HG02885 (cell line): ENCODE measurements around the gene NOD1.
A peak's percentile ranks its signal among the peaks of the same experiment; 100 is the strongest.

Experiments used
- ATAC-seq: cut with Tn5 transposase; IDR thresholded peaks from one replicate; pipeline ENCODE4 v1.9.1; 2021; ENCODE audit warnings: mild to moderate bottlenecking; ENCODE audit not compliant: unreplicated experiment, poor library complexity

The NOD1 gene

GRCh38 chr7:30472081-30472783, 6.4 kb downstream of the NOD1 start:
- no peak for ATAC-seq

DNA sequence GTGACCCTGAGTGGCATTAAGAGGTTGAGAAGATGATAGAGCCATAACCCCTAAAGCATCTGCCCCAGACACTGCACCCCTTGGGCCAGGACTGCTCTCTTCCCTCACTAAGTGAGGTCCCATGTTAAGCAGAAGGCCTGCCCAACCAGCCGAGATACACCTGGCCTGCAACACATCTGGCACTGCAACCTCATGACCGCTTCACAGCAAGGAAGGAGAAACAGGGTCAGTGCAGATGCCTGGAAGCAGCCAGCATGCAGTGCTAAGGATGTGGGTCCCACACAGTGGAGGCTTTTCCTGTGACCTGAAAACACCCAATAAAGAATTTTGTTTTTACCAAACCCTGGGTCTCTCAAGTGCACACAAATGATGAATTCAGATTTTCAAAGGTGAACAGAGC, 7.4 kb downstream of the NOD1 start:
- no peak for ATAC-seq

- no peak for ATAC-seq
Measured at GRCh38 chr7:30470771-30471170, 7.8 kb downstream of the NOD1 start.

GRCh38 chr7:30470163-30470770, 8.3 kb downstream of the NOD1 start:
- no peak for ATAC-seq

DNA sequence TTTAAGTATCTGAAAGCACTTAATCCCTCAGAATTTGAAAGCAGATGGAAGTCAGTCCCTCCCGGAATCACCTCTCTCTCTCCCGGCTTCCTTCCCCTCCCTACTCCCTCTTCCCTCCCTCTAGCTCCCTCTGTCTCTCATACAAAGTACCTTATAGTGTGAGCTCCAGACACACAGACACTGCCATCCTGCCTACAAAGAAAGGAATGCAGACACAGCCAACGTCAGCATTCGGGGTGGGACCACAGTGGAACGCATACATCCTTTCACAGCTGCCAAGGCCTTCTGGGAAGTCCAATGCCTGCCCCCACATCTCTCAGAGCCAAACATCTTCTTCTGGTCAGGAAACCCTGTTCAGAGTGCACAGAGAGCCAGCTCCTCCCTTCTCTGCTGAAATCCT, 9.3 kb downstream of the NOD1 start:
- ATAC-seq, result no peak

DNA sequence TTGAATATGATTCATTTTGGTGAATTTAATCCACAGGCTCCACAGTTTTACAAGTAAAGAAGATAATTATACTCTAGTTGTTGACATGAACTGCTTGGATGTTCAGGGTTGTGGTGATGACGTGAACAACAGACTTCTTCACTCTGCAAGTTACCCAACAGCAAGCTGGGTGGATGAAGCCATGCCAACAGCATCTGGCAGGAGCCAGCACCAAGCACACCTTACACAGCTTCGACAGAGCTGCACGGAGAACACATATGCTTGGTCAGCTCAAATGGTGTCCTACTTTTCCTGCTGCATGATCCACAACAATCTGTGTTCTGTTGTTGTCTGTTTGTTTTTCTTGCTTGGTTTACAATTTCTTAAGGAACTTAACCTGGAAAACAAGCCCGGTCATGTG, 9.8 kb downstream of the NOD1 start:
- no peak for ATAC-seq

DNA sequence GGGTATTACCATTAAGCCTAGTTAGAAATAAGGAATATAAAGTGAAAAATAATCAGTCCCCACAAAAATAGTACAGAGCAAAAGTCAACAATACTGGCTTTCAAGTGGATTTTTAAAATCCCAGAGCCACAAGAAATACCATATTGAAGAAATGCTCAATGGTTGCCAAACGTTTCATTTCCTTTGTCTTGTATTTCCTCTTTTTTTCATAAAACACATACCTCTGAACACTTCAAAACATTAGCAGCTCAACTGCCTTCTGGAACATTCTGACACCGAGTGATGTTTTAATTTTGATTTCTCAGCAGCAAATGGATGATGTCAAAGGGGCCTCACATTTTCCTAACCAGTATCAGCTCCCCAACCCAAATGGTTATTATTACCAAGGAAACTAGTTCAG, 10.5 kb downstream of the NOD1 start:
- ATAC-seq, result no peak

DNA sequence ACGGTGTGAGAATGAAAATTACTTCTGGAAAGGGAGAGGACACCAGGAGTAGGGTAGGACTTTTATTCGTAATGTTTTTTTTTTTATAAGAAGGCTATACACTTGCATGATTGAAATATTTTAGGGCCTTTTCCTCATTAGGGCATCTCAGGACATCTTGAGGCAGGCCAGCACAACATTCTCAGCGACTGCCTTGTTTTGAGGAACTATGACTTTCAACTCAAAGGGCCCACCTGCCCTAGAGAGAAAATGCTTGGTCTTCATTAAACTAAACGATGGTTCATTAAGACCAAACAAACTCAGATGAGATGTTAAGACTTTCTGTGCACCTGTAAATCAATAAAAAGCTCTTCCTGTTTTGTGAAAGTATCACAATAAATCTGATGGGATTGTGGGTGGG, 11.3 kb downstream of the NOD1 start:
- no peak for ATAC-seq

DNA sequence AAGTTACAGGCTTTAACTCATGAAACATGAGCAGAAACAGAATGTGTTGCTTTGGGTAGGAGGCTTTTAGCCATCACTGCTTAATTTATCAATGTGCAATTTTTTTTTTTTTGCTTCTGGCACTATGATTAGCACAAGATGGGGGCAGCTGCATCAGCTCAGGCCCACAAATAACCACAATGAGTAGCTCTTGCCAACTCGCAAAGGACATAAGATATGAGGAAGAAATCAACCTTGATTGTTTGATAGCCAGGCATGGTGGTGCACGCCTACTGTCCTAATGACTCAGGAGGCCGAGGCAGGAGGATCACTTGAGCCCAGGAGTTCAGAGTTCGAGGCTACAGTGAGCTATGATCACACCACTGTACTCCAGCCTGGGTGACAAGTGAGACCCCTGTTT, 12.3 kb downstream of the NOD1 start:
- no peak for ATAC-seq

- no peak for ATAC-seq
Measured at GRCh38 chr7:30465811-30466180, 12.8 kb downstream of the NOD1 start.

GRCh38 chr7:30465046-30465810, 13.4 kb downstream of the NOD1 start:
- no peak for ATAC-seq

DNA sequence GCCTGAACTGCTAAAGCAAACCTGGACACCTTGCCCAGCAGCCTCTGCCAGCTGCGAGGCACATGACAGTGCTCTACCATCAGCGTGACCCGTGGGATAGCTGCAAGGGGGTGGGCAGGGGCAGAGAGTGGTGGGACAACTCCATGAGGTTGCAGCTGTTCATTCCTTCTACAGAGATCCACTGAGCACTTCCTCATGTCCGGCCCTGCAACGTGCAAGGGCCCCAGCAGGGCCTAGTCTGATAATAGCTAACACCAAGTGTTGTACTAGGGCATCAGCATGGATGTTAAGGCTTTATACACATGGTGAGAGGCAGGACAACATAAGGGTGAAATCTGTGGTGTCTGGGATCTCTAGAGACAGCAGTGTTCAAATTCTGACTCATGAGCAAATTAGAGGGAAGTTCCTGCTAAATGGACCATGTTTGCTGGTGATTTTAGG, 14.3 kb downstream of the NOD1 start:
- no peak for ATAC-seq

DNA sequence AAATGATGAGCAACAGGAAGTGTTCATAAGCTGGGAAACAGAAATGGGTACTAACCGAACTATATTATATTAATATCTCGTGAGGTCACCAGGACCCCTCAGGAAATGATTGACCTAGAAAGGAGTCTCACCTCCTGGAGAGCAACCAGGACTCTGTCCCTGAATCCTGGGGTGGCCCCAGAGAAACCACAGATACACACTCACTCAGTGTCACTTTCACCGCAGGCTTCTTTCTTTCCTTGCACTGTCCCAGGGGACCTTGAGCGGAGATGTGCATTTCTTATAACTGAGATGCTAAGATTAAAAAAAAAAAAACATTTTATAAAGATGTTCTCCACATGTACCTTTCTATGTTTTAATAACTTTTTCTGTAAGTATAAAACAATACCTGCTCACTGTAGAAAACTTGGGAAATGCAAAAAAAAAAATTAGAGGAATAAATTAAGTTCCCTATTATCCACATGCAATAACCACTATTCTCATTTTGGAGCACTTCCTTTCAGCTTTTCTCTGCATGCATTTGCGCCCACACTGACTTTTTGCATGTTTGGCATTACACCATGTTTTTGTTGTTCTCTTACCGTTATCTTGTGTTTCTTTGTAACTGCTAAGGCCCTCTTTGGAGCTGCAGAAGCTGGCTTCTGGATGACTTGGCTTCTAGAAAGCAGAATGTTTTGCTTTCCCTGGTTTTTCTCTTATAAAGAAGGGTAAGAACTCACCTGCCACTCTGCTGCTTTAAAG, 15.0 kb downstream of the NOD1 start:
- peak; percentile 84 for ATAC-seq

DNA sequence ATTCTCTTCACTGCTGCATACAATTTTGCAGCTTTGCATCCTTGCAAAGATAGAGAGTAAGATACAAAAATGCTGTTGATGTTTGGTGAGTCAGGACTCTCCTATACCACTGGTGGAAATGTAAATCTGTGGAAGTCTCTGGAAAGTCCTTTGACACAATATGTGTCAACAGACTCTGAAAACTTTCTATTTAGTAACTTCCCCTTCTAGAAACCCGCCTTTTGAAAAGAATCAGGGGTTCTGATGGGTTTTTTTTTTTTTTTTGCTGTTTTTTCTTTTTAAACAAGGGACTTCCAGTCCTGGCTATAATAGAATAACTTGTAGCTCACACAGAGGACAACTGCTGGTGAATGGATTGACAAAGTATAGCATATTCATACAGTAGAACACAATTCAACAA, 16.4 kb downstream of the NOD1 start:
- ATAC-seq, result peak; percentile 30

DNA sequence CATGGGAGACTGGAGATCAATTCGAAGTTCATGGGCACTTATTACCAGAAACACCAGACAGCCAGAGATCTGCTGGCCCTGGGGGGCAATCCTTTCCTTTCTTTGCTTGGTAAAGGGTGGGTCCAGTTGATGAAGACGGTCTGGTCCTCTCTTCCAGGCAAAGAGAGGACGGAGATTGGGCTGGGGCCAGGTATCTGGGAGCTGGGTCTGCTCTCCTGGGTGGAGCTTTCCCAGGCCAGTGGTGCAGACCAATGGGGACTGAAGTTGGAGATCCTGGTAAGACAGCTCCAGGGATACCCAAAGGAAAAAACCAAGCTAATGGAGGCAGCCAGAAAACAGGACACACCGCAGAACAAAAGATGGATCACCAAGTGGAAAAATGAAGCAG, 18.3 kb downstream of the NOD1 start:
- no peak for ATAC-seq

DNA sequence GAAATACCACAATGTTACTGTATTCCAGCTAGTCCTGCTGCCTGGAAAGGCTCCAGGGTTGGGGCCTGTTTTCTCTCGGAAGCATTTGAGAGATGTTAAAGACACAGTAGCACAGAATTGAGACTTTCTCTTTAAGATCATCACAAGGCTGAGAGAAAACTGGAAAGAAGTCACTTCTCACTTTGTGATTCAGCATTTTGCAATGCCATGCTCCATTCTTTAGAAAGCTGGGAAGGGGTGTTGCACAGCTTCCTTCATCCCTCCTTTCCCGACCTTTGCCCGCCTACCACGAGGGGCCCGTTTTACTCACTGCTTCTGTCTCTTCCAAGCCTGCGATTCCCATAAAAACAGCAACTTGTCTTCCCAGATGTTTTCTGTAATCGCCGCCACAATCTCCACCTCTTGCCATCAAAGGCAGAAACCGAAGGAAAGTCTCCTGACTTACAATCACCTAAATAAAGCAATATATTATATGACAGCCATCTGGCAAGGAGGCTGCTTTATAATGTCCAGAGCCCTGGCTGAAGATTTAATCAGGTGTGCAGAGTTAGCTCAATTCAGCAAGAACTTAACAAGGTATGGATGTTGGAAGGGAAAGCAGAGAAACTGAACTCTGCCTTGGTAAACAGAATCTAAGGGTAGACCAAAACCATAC, 18.9 kb downstream of the NOD1 start:
- ATAC-seq, result no peak

DNA sequence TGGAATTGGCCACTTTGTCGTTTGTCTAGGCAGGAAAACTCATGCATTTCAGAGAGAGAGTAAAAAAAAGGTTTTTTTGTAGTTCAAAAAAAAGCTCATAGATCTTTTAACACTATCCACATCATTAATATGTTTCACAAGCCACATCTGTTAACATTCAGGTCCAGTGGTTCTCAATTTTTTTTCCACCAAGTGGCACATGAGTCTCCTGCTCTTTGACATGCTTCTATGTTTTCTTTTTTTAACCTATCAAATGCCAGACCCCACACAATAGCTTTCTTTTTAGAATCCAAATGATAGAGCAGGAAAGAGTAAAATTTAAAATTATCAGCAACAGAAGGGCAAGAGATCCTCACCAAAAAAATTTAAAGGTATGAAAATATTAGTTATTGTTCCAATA, 20.3 kb downstream of the NOD1 start:
- no peak for ATAC-seq

DNA sequence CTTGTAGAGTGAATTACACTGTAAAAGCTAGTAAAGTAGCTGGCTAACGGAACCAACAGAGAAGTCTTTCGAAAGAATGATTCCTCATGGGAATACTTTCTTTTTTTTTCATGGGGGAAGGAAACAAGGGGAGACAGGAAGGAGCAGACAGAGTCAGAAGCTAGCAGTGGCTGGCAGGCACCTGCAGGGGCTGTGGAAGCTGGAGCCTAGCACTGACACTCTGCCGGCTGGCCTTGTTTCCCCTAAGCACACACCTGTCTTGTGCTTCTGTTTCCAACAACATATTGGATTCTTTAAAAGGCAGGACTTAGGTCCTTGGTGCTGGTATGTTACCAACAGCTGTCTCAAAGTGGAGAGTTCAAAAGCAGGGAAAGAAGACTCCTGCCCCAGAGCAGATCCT, 24.7 kb downstream of the NOD1 start:
- ATAC-seq, result no peak

- no peak for ATAC-seq
Measured at GRCh38 chr7:30453016-30453415, 25.6 kb downstream of the NOD1 start.

DNA sequence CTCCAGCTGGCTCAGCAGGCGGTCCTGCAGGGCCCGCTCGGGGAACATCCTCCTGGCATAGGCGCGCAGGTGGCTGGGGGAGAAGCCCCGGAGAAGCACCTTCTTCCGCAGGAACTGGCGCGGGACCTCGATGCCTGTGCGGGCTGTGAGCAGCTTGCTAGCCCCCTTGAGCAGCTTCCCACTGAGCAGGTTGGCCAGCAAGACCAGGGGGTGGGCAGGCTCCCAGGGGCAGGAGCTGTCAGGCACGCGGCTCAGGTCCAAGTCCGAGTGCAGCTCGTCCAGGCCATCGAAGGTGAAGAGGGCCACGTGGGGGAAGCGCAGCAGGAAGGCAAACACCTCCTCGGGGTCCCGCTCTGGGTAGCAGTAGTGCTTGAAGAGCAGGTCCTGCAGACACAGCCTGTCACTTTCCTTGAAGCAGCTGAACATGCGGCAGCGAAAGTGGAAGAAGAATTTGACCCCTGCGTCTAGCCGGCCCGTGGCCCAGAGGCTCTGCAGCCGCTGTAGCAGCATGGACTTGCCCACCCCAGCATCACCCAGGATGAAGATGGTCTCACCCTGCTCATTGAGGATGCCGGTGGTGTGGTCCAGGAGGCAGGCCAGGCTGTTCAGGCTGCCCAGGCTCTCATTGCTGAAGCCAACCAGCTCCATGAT, 26.2 kb downstream of the NOD1 start:
- no peak for ATAC-seq
